ENCODE results near the gene GNRH2. TPM values are rescaled to one million over a fixed set of nuclear protein-coding genes. Genes with fewer than 3 reads are reported as not detected.

Gene GNRH2
- total and polyA plus RNA-seq, 5 donors = 0.75 to 1.5 (median 0.79) TPM; not detected in 2

- intact Hi-C loops (cut with DNase I) = no loop called here
- Histone ChIP-seq H3K9me3 (ENCODE audit: control insufficient read depth, low read length) (no peaks in the 10 kb centered on the region), H3K27ac (ENCODE audit: low read length) (no peak overlapping the region), H3K4me1 (ENCODE audit: control insufficient read depth, insufficient read depth, low read length) (no peaks in the 10 kb centered on the region), H3K27me3 (ENCODE audit: control insufficient read depth, insufficient read depth) (no peaks in the 10 kb centered on the region), H3K4me3 (ENCODE audit: low read length) (peak overlapping the region; percentile 37)
- DNase-seq (peak in 2 of 3 donors; percentile 60 to 67), ATAC-seq (peak; percentile 28 to 78)
- WGBS = 7% methylated on average over 81 of the region's 81 CpGs
These were observed 49.4 kb downstream of the GNRH2 start for GRCh38 chr20:3092611-3093379.

- peak in 1 of 2 donors; percentile 51 for ATAC-seq
- H3K4me3 ChIP-seq (ENCODE audit: low read length) = no peak overlapping the region
- DNase-seq = no peak
- intact Hi-C loops (cut with DNase I) = no loop called here
- H3K9me3 ChIP-seq (ENCODE audit: control insufficient read depth, low read length) = no peaks in the 10 kb centered on the region
- 59% methylated on average over 10 of the region's 10 CpGs for WGBS
- no peak overlapping the region for H3K27ac ChIP-seq (ENCODE audit: low read length)
- no peaks in the 10 kb centered on the region for H3K4me1 ChIP-seq (ENCODE audit: control insufficient read depth, insufficient read depth, low read length)
- H3K27me3 ChIP-seq (ENCODE audit: control insufficient read depth, insufficient read depth) = no peaks in the 10 kb centered on the region
These were observed 50.5 kb downstream of the GNRH2 start for GRCh38 chr20:3093861-3094361.

- Histone ChIP-seq H3K27me3 (ENCODE audit: control insufficient read depth, insufficient read depth) (no peaks in the 10 kb centered on the region), H3K9me3 (ENCODE audit: control insufficient read depth, low read length) (no peaks in the 10 kb centered on the region), H3K4me3 (ENCODE audit: low read length) (no peak overlapping the region), H3K27ac (ENCODE audit: low read length) (no peak overlapping the region), H3K4me1 (ENCODE audit: control insufficient read depth, insufficient read depth, low read length) (no peaks in the 10 kb centered on the region)
- intact Hi-C loops (cut with DNase I) = no loop called here
- 88% methylated on average over 13 of the region's 13 CpGs for WGBS
- DNase-seq (peak in 1 of 3 donors; percentile 37), ATAC-seq (no peak)
These were observed 51.6 kb downstream of the GNRH2 start for GRCh38 chr20:3094848-3095629.

Other genes starting within 250 kb of the GNRH2 start
- gene CPXM1, start 243.0 kb upstream of the GNRH2 start, total RNA-seq = 1 to 10 TPM in 2 of 4 donors, under 1 TPM in 2; 0.53 to 3.0 (median 1.1) TPM
- 1.3 TPM for gene CPXM1, start 243.0 kb upstream of the GNRH2 start, polyA plus RNA-seq
- not detected for gene C20orf141, start 228.6 kb upstream of the GNRH2 start, total RNA-seq
- not detected for gene C20orf141, start 228.6 kb upstream of the GNRH2 start, polyA plus RNA-seq
- gene TMEM239, start 227.3 kb upstream of the GNRH2 start, total RNA-seq = not detected
- not detected for gene TMEM239, start 227.3 kb upstream of the GNRH2 start, polyA plus RNA-seq
- 10 to 100 TPM; 13.7 to 17.9 (median 17.2) TPM for gene PCED1A, start 203.0 kb upstream of the GNRH2 start, total RNA-seq
- 13.9 TPM for gene PCED1A, start 203.0 kb upstream of the GNRH2 start, polyA plus RNA-seq
- 10 to 100 TPM; 19.1 to 24.2 (median 20.9) TPM for gene VPS16, start 202.9 kb upstream of the GNRH2 start, total RNA-seq
- 16.8 TPM for gene VPS16, start 202.9 kb upstream of the GNRH2 start, polyA plus RNA-seq
- 10 to 100 TPM; 32.6 to 37.5 (median 35.7) TPM for gene PTPRA, start 170.1 kb upstream of the GNRH2 start, total RNA-seq
- gene PTPRA, start 170.1 kb upstream of the GNRH2 start, polyA plus RNA-seq = 11.8 TPM
- 10 to 100 TPM; 31.5 to 48.2 (median 43.3) TPM for gene MRPS26, start 2.4 kb downstream of the GNRH2 start, total RNA-seq
- 69.9 TPM for gene MRPS26, start 2.4 kb downstream of the GNRH2 start, polyA plus RNA-seq
- gene OXT, start 28.0 kb downstream of the GNRH2 start, total RNA-seq = under 1 TPM in 1 of 4 donors, not detected in 3; 0.50 TPM
- not detected for gene OXT, start 28.0 kb downstream of the GNRH2 start, polyA plus RNA-seq
- not detected for gene AVP, start 41.1 kb downstream of the GNRH2 start, total RNA-seq
- gene AVP, start 41.1 kb downstream of the GNRH2 start, polyA plus RNA-seq = not detected
- 10 to 100 TPM; 16.5 to 21.0 (median 18.8) TPM for gene FASTKD5, start 116.2 kb downstream of the GNRH2 start, total RNA-seq
- 16.8 TPM for gene FASTKD5, start 116.2 kb downstream of the GNRH2 start, polyA plus RNA-seq
- gene UBOX5, start 116.2 kb downstream of the GNRH2 start, total RNA-seq = 1 to 10 TPM; 4.3 to 5.2 (median 4.4) TPM
- gene UBOX5, start 116.2 kb downstream of the GNRH2 start, polyA plus RNA-seq = 3.6 TPM
- 10 to 100 TPM; 14.1 to 26.9 (median 23.0) TPM for gene LZTS3, start 129.9 kb downstream of the GNRH2 start, total RNA-seq
- gene LZTS3, start 129.9 kb downstream of the GNRH2 start, polyA plus RNA-seq = 16.8 TPM
- 10 to 100 TPM; 37.4 to 40.6 (median 38.9) TPM for gene DDRGK1, start 161.1 kb downstream of the GNRH2 start, total RNA-seq
- gene DDRGK1, start 161.1 kb downstream of the GNRH2 start, polyA plus RNA-seq = 38.1 TPM
- 10 to 100 TPM; 16.6 to 21.1 (median 17.0) TPM for gene ITPA, start 165.9 kb downstream of the GNRH2 start, total RNA-seq
- 21.8 TPM for gene ITPA, start 165.9 kb downstream of the GNRH2 start, polyA plus RNA-seq
- gene SLC4A11, start 195.6 kb downstream of the GNRH2 start, total RNA-seq = under 1 TPM in 1 of 4 donors, not detected in 3; 0.29 TPM
- 0.36 TPM for gene SLC4A11, start 195.6 kb downstream of the GNRH2 start, polyA plus RNA-seq

Data from right cardiac atrium (tissue), 5 donors.